AML-193 (cell line): ENCODE measurements around the gene NBPF4.
"Not testable (repeated sequence)": the region's sequence is repeated elsewhere in the genome, so short reads cannot be mapped to it uniquely, and the experiment has no call there.

Source experiments
- DNase-seq, 2 experiments: peaks; one replicate each; lab custom pipeline; 2025; lab: John Stamatoyannopoulos, UW

NBPF4 gene

GRCh38 chr1:108243976-108244375, at the start of gene NBPF4:
Gene NBPF4 (minus strand): TSS chr1:108244076. CDS start chr1:108243761, 315 bp downstream.
- DNase-seq, result not testable (repeated sequence)

- not testable (repeated sequence) for DNase-seq
Measured at GRCh38 chr1:108282528-108283257, 38.8 kb upstream of the NBPF4 start.

- DNase-seq, result not testable (repeated sequence)
Measured at GRCh38 chr1:108272485-108273327, 28.8 kb upstream of the NBPF4 start.

GRCh38 chr1:108267097-108267496, 23.2 kb upstream of the NBPF4 start:
- DNase-seq, result not testable (repeated sequence)

- not testable (repeated sequence) for DNase-seq
Measured at GRCh38 chr1:108261967-108262366, 18.1 kb upstream of the NBPF4 start.

- not testable (repeated sequence) for DNase-seq
Measured at GRCh38 chr1:108261519-108261918, 17.6 kb upstream of the NBPF4 start.

GRCh38 chr1:108260578-108261259, 16.8 kb upstream of the NBPF4 start:
- DNase-seq, result not testable (repeated sequence)

GRCh38 chr1:108255426-108255825, 11.6 kb upstream of the NBPF4 start:
- DNase-seq, result not testable (repeated sequence)

GRCh38 chr1:108239426-108239825, 4.5 kb downstream of the NBPF4 start:
- not testable (repeated sequence) for DNase-seq

- DNase-seq, result not testable (repeated sequence)
Measured at GRCh38 chr1:108235308-108235707, 8.6 kb downstream of the NBPF4 start.

GRCh38 chr1:108232183-108232582, 11.7 kb downstream of the NBPF4 start:
- not testable (repeated sequence) for DNase-seq

GRCh38 chr1:108229976-108230375, 13.9 kb downstream of the NBPF4 start:
- not testable (repeated sequence) for DNase-seq

- DNase-seq, result not testable (repeated sequence)
Measured at GRCh38 chr1:108227772-108228171, 16.1 kb downstream of the NBPF4 start.

- DNase-seq, result not testable (repeated sequence)
Measured at GRCh38 chr1:108226855-108227254, 17.0 kb downstream of the NBPF4 start.

- DNase-seq, result not testable (repeated sequence)
Measured at GRCh38 chr1:108223226-108223625, 20.6 kb downstream of the NBPF4 start.

- DNase-seq, result not testable (repeated sequence)
Measured at GRCh38 chr1:108217515-108218174, 26.2 kb downstream of the NBPF4 start.

- not testable (repeated sequence) for DNase-seq
Measured at GRCh38 chr1:108217007-108217406, 26.9 kb downstream of the NBPF4 start.

GRCh38 chr1:108216028-108216890, 27.6 kb downstream of the NBPF4 start:
- not testable (repeated sequence) for DNase-seq

GRCh38 chr1:108214641-108215465, 29.0 kb downstream of the NBPF4 start:
- peak; percentile 28 to 55 for DNase-seq

GRCh38 chr1:108211014-108211413, 32.9 kb downstream of the NBPF4 start:
- DNase-seq, result no peak
